Osteoblast (primary cell): ENCODE data around the gene FCAMR. TPM values are rescaled to one million over a fixed set of nuclear protein-coding genes. Genes with fewer than 3 reads are reported as not detected.

ENCODE experiments used
- DNase-seq: peaks from one replicate; pipeline ENCODE4 v3.0.0; 2011; ENCODE audit warnings: low spot score, mixed read lengths; ENCODE audit not compliant: insufficient read length; ENCODE audit errors: missing footprints
- H2AFZ ChIP-seq: 2 replicates; pipeline ENCODE4 v1.6.0; 2011; ENCODE audit warnings: mild to moderate bottlenecking, low read length
- H3K27ac ChIP-seq: 2 replicates; pipeline ENCODE4 v1.5.1; 2011; ENCODE audit warnings: mild to moderate bottlenecking, low read depth, low read length, moderate library complexity
- H3K27me3 ChIP-seq: 2 replicates; pipeline ENCODE4 v1.6.0; 2012; ENCODE audit warnings: mild to moderate bottlenecking, control low read depth, inconsistent platforms, low read length, moderate library complexity; ENCODE audit not compliant: insufficient read depth
- H3K36me3 ChIP-seq: 2 replicates; pipeline ENCODE4 v1.5.1; 2011; ENCODE audit warnings: mild to moderate bottlenecking, low read length, control low read depth, moderate library complexity; ENCODE audit not compliant: insufficient read depth
- H3K4me1 ChIP-seq: 2 replicates; pipeline ENCODE4 v1.5.1; 2011; ENCODE audit warnings: mild to moderate bottlenecking, low read length, control low read depth, moderate library complexity; ENCODE audit not compliant: insufficient read depth
- H3K4me2 ChIP-seq: 2 replicates; pipeline ENCODE4 v1.6.0; 2011; ENCODE audit warnings: mild to moderate bottlenecking, low read length; ENCODE audit not compliant: insufficient read depth
- H3K4me3 ChIP-seq: fragments of 200-600 bp; sonication (generic); 3 replicates; pipeline ENCODE4 v1.5.1; 2012; ENCODE audit warnings: mild to moderate bottlenecking, low read length, inconsistent platforms; ENCODE audit not compliant: insufficient read depth
- H3K79me2 ChIP-seq: 2 replicates; pipeline ENCODE4 v1.6.0; 2012; ENCODE audit warnings: mild to moderate bottlenecking, low read length, control low read depth, inconsistent platforms; ENCODE audit not compliant: insufficient read depth
- H3K9me3 ChIP-seq: 2 replicates; pipeline ENCODE4 v1.5.1; 2011; ENCODE audit warnings: low read depth, low read length, control low read depth
- H4K20me1 ChIP-seq: 2 replicates; pipeline ENCODE4 v1.6.0; 2012; ENCODE audit warnings: mild to moderate bottlenecking, low read length, control low read depth; ENCODE audit not compliant: insufficient read depth
- CTCF ChIP-seq: IDR thresholded peaks from 2 replicates; pipeline ENCODE4 v1.5.1; 2011; ENCODE audit warnings: mild to moderate bottlenecking, low read depth, low read length, moderate library complexity; ENCODE audit errors: extremely low read depth
- total RNA-seq: library from RNA; depleted of rRNA; stranded (reverse); fragments of >200 nt; gene quantifications from 2 replicates; pipeline ENCODE4 v1.2.3, GENCODE V29; 2012

Gene FCAMR
- total RNA-seq, 1 donor, result not detected

GRCh38 chr1:206986402-206986801, 16.1 kb upstream of the FCAMR start:
- no peak overlapping the region for H3K4me2 ChIP-seq
- H3K4me3 ChIP-seq, result no peak overlapping the region
- no peaks in the 10 kb centered on the region for H3K36me3 ChIP-seq
- H4K20me1 ChIP-seq, result no peaks in the 10 kb centered on the region
- no peak overlapping the region for H3K27ac ChIP-seq
- H3K27me3 ChIP-seq, result peaks cover 40% of the 10 kb centered on the region
- no peak overlapping the region for H2AFZ ChIP-seq
- TF ChIP-seq CTCF, result no peak
- H3K9me3 ChIP-seq, result no peaks in the 10 kb centered on the region
- DNase-seq, result no peak
- H3K4me1 ChIP-seq, result no peaks in the 10 kb centered on the region
- no peaks in the 10 kb centered on the region for H3K79me2 ChIP-seq

GRCh38 chr1:206985162-206985749, 15.0 kb upstream of the FCAMR start:
- no peaks in the 10 kb centered on the region for H4K20me1 ChIP-seq
- H3K4me2 ChIP-seq, result no peak overlapping the region
- no peak overlapping the region for H3K27ac ChIP-seq
- no peak overlapping the region for H3K4me3 ChIP-seq
- no peaks in the 10 kb centered on the region for H3K9me3 ChIP-seq
- peaks cover 39% of the 10 kb centered on the region for H3K27me3 ChIP-seq
- no peak for TF ChIP-seq CTCF
- no peak for DNase-seq
- H2AFZ ChIP-seq, result no peak overlapping the region
- H3K4me1 ChIP-seq, result no peaks in the 10 kb centered on the region
- no peaks in the 10 kb centered on the region for H3K79me2 ChIP-seq
- H3K36me3 ChIP-seq, result no peaks in the 10 kb centered on the region

- no peak overlapping the region for H3K4me3 ChIP-seq
- no peaks in the 10 kb centered on the region for H3K4me1 ChIP-seq
- H4K20me1 ChIP-seq, result no peaks in the 10 kb centered on the region
- no peaks in the 10 kb centered on the region for H3K79me2 ChIP-seq
- no peak for DNase-seq
- H3K4me2 ChIP-seq, result no peak overlapping the region
- H3K27me3 ChIP-seq, result peaks cover 26% of the 10 kb centered on the region
- no peaks in the 10 kb centered on the region for H3K36me3 ChIP-seq
- no peaks in the 10 kb centered on the region for H3K9me3 ChIP-seq
- no peak overlapping the region for H2AFZ ChIP-seq
- TF ChIP-seq CTCF, result peak; percentile 75
- no peak overlapping the region for H3K27ac ChIP-seq
Observed at GRCh38 chr1:206982216-206982615, 12.0 kb upstream of the FCAMR start.

- no peak overlapping the region for H3K27ac ChIP-seq
- TF ChIP-seq CTCF, result peak; percentile 64
- peaks cover 22% of the 10 kb centered on the region for H3K27me3 ChIP-seq
- no peaks in the 10 kb centered on the region for H3K36me3 ChIP-seq
- H3K4me2 ChIP-seq, result no peak overlapping the region
- H3K4me3 ChIP-seq, result no peak overlapping the region
- H4K20me1 ChIP-seq, result no peaks in the 10 kb centered on the region
- no peaks in the 10 kb centered on the region for H3K79me2 ChIP-seq
- H2AFZ ChIP-seq, result no peak overlapping the region
- no peaks in the 10 kb centered on the region for H3K4me1 ChIP-seq
- no peaks in the 10 kb centered on the region for H3K9me3 ChIP-seq
- DNase-seq, result no peak
Observed at GRCh38 chr1:206979379-206980043, 9.3 kb upstream of the FCAMR start.
